ENCODE data around the gene STIL.

The STIL gene

DNA sequence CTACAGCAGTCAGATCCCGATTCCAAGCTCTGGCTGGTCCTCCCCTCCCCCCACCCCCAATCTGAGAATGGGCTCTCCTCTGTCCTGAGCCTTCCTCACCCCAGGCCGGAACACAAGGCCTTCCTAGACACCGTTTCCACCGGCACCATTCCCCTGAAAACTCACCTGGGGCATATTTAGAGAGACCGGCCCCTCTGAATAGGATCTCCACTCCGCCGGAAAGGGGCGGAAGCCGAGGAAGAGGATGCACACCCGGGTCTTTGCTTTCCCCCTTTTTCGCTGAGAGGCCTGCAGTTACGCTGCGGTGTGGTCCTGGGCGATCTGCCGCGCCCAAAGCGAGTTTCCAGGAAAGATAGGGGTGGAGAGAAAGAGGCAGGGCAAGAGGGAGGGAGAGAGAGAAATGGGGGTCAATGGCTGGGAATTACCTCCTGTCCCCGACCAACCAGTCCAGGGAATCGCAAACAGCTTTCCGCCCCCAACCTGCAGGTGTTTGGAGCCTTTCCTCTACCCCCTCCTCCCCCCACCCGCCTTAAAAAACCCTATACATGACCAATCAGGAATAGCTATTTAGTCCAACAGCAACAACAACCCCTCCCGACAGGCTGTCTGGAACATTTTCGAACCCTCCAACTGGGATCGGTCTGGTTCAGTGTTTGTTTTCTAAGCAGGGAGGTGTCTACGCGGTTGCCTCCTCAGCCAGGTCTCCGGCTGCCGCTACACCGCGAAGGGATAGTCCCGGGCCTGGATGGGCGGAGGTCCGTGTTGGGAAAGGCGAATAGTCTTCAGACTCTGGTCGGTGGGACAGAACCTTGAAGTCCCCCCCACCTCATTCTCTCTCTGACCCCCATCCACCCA, 84.7 kb downstream of the STIL start:
- no peak overlapping the region for H3K4me3 ChIP-seq (ENCODE audit: low read length)
- no peak for DNase-seq (ENCODE audit: low read depth)
- TF ChIP-seq, protein P1, sequence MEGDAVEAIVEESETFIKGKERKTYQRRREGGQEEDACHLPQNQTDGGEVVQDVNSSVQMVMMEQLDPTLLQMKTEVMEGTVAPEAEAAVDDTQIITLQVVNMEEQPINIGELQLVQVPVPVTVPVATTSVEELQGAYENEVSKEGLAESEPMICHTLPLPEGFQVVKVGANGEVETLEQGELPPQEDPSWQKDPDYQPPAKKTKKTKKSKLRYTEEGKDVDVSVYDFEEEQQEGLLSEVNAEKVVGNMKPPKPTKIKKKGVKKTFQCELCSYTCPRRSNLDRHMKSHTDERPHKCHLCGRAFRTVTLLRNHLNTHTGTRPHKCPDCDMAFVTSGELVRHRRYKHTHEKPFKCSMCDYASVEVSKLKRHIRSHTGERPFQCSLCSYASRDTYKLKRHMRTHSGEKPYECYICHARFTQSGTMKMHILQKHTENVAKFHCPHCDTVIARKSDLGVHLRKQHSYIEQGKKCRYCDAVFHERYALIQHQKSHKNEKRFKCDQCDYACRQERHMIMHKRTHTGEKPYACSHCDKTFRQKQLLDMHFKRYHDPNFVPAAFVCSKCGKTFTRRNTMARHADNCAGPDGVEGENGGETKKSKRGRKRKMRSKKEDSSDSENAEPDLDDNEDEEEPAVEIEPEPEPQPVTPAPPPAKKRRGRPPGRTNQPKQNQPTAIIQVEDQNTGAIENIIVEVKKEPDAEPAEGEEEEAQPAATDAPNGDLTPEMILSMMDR (conservative IDR thresholded peaks at IDR 0.05; ENCODE audit: low read depth, low read length) = no peak

DNA sequence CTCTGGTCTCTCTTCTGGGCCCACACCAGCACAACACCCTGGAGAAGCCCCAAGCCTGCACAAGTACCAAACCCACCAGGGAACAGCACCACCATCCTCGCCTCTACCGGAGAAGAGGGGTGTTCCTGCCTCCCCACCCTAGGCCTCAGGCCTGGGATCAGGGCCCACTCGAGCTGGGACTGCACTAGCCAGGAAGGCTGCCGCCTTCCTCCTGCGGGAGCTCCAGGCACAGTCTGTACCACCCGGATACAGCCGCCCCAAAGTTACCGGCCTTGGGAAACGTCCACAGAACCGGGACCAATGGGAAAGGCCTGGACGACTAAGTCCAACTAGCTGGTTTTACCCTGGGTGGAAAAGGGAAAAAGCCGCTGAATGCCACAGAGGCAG, 85.3 kb downstream of the STIL start:
- no peak overlapping the region for H3K4me3 ChIP-seq (ENCODE audit: low read length)
- TF ChIP-seq, protein P1 (conservative IDR thresholded peaks at IDR 0.05; ENCODE audit: low read depth, low read length) = no peak
- no peak for DNase-seq (ENCODE audit: low read depth)

DNA sequence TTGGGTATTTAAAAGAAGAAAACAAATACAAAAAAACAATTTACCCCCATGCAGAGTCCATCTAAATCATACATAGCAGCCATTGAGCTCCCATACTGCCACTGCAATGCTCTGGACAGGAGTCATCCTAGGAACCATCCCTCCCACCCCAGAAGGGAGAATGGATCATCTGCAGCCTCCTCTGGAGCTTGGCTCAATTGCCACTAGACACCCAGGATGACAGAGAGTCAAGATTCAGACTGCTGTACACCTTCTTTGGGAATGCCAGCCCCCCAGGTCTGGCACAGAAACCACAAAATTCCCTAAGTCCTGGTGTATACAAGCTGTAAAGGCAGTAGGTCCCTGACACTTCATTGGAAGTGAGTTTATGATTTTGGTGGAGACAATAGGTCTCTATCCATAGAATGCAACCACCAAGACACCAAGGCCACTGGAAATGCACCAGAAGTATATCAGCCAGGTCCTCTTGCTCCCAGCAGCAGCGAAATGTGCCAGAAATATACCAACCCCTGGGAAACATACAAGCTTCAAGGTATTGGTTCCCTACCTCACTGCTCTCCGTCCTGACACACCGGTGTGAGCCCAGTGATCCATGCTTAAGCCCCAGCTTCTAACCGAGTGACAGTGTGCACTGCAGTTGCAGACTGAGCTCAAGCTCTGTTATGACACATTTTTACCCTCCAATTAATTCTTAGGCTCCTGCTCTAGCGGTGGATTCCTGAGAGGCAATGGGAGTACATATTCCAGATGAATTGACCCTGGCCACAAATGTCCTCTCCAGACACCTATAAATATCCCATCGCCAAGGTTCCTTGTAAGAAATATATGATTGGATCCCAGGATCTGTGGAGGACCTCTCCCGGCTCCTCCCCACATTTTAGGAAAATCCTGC, 86.4 kb downstream of the STIL start:
- no peak overlapping the region for H3K4me3 ChIP-seq (ENCODE audit: low read length)
- TF ChIP-seq, protein P1 (conservative IDR thresholded peaks at IDR 0.05; ENCODE audit: low read depth, low read length) = no peak
- DNase-seq (ENCODE audit: low read depth) = no peak

DNA sequence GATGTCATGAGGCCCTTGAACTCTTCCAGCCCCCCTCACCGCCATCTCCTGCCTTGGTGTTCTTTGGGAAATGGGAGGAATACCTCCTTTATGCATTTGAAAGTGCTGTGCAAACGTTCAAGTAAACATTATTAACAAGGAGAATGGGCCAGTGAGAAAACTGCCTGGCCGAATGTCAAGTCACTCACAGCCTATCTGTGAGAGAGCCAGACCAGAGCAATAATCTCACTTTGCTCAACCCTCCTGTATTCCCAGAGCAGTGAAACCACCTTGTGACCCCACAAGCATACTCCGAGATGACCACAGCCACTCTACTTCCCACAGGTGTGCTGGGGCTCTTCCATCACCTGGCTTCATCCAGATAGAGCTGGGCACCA, 87.1 kb downstream of the STIL start:
- no peak overlapping the region for H3K4me3 ChIP-seq (ENCODE audit: low read length)
- DNase-seq (ENCODE audit: low read depth) = no peak
- TF ChIP-seq, protein P1 (conservative IDR thresholded peaks at IDR 0.05; ENCODE audit: low read depth, low read length) = no peak

DNA sequence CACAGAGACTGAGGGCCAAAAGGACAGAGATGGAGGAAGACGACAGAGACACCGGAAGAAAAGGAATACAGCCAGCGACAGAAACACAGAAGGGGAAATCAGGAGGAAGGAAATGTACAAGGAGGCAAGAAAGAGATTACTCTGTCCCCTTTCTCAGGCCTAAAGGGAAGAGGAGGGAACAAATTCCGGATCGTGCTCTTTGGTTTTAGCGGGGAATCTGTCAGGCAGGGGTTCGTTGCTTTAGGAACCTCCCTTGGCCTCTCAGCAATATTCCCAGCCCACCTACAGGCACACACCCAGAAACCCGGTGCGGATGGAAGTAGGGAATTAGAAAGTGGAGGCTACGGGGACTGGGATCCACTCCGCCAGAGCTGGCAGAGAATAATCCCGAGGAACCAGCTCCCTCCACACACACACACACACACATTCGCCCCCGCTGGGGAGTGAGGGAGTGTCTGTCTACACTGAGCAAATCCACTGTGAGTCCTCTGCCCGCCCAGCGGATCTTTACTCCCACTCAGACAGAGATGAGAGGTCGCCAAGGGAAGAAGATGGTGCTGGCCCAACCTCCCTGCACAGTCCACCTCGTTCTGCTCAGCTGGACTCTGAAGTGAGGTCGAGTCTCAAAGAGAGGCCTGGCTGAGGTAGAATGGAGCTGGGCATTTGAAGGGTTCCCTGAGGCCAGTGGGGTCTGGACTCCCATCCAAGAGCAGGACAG, 87.7 kb downstream of the STIL start:
- DNase-seq (ENCODE audit: low read depth) = no peak
- no peak overlapping the region for H3K4me3 ChIP-seq (ENCODE audit: low read length)
- TF ChIP-seq, protein P1 (conservative IDR thresholded peaks at IDR 0.05; ENCODE audit: low read depth, low read length) = no peak

DNA sequence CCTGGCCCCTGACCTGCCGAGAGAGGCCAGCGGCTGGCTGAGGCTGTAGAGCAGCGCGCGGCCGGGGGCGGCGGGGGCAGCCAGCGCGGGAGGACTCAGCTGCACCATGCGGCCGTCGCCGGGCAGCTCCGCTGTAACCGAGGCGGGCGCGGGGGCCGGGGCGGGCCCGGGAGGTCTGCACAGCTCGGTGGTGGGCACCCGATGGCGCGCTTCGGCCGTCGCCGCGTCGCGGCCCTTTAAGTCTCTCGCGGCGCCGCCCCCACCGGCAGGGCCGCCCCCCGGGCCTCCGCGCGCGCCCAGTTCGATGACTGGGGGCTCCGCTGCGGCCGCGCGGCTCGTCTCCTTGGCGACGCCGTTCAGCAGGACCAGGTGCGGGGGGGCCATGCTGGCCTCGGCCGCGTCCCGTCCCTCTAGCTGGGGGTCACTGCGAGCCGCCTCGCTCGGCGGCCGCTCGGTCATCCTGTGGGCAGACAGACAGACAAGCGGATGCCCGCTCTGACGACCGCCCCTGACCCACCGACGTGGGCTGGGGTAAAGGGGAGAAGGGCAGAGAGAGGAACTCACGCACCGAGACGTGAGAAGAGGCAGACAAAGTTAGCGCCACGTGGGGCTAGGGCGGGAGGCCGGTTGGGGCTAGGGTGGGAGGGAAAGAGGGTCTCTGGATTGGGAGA, 88.4 kb downstream of the STIL start:
- DNase-seq (ENCODE audit: low read depth) = no peak
- TF ChIP-seq, protein P1 (conservative IDR thresholded peaks at IDR 0.05; ENCODE audit: low read depth, low read length) = no peak
- no peak overlapping the region for H3K4me3 ChIP-seq (ENCODE audit: low read length)

Data from retinal pigment epithelial cell (primary cell).